ENCODE data around the gene ATP10D.

- no peak for TF ChIP-seq CTBP1 (IDR thresholded peaks at IDR 0.05; ENCODE audit: borderline replicate concordance)
- TF ChIP-seq FOXA1 (IDR thresholded peaks at IDR 0.05), result no peak
- TF ChIP-seq HDGF (IDR thresholded peaks at IDR 0.05; ENCODE audit: borderline replicate concordance), result no peak
- TF ChIP-seq FOXM1 (IDR thresholded peaks at IDR 0.05; ENCODE audit: borderline replicate concordance), result no peak
- no peak for TF ChIP-seq TARDBP (IDR thresholded peaks at IDR 0.05)
These were observed 48.7 kb downstream of the ATP10D start for GRCh38 chr4:47533689-47534347.
